SK-N-SH (cell line): ENCODE measurements around the gene LIM2. TPM values are rescaled to one million over a fixed set of nuclear protein-coding genes. Genes with fewer than 3 reads are reported as not detected.

Experiments used
- CTCF ChIA-PET: fragments of 300-600, 350-600 bp; formaldehyde crosslinking; extraction: SDS; loops from one replicate; lab custom pipeline; 2021; lab: Yijun Ruan, JAX
- POLR2A ChIA-PET: fragments of 350-600 bp; sonication (Branson Sonifier 250); formaldehyde crosslinking; extraction: SDS; loops from one replicate; lab custom pipeline; 2020; ENCODE audit warnings: antibody characterized with exemption, inconsistent platforms; lab: Yijun Ruan, JAX
- DNase-seq: peaks from one replicate; pipeline ENCODE4 v3.0.0; 2012
- H2AFZ ChIP-seq: fragments of 200-600 bp; sonication (generic); 2 replicates; pipeline ENCODE4 v1.8.1; 2016; ENCODE audit warnings: antibody characterized with exemption, mild to moderate bottlenecking, low read depth
- H3F3A ChIP-seq: fragments of 200-600 bp; sonication (generic); replicated peaks from 2 replicates; pipeline ENCODE3; 2016; ENCODE audit warnings: antibody characterized with exemption, mild to moderate bottlenecking; ENCODE audit not compliant: insufficient read depth
- H3K27ac ChIP-seq, 2 experiments: fragments of 200-500 bp in 1 of 2; fragments of 200-600 bp in 1 of 2; sonication (Bioruptor generic) in 1 of 2; sonication (generic), shearing (Covaris generic) in 1 of 2; 2 replicates each; pipeline versions ENCODE4 v1.5.1 to v1.6.1; 2014 to 2016; ENCODE audit warnings: low read depth in 2 of 2, inconsistent platforms in 1 of 2, low read length in 1 of 2, mild to moderate bottlenecking in 1 of 2, mixed read lengths in 1 of 2
- H3K27me3 ChIP-seq: fragments of 200-600 bp; sonication (generic), shearing (Covaris generic); 2 replicates; pipeline ENCODE4 v1.6.1; 2016; ENCODE audit warnings: mixed run types; ENCODE audit not compliant: insufficient read depth
- H3K36me3 ChIP-seq, 2 experiments: fragments of 200-500 bp in 1 of 2; fragments of 200-600 bp in 1 of 2; sonication (Bioruptor generic) in 1 of 2; sonication (generic) in 1 of 2; replicated peaks in 1 of 2; 2 replicates each; pipeline versions ENCODE3 to v1.5.1; 2014 to 2016; ENCODE audit warnings: low read length in 1 of 2, mild to moderate bottlenecking in 1 of 2; ENCODE audit not compliant: insufficient read depth in 2 of 2, control insufficient read depth in 1 of 2
- H3K4me1 ChIP-seq, 2 experiments: fragments of 200-500 bp in 1 of 2; fragments of 200-600 bp in 1 of 2; sonication (Bioruptor generic) in 1 of 2; sonication (generic), shearing (Covaris generic) in 1 of 2; 2 replicates each; pipeline versions ENCODE4 v1.5.1 to v1.6.1; 2014 to 2016; ENCODE audit warnings: low read depth in 1 of 2, low read length in 1 of 2, mixed run types in 1 of 2; ENCODE audit not compliant: insufficient read depth in 2 of 2, control insufficient read depth in 1 of 2
- H3K4me2 ChIP-seq: fragments of 200-600 bp; sonication (generic), shearing (Covaris generic); 2 replicates; pipeline ENCODE4 v1.6.1; 2017; ENCODE audit warnings: mixed run types
- H3K4me3 ChIP-seq, 2 experiments: fragments of 200-500 bp in 1 of 2; fragments of 200-600 bp in 1 of 2; sonication (Bioruptor generic) in 1 of 2; sonication (generic), shearing (Covaris generic) in 1 of 2; 2 replicates each; pipeline versions ENCODE4 v1.5.1 to v1.8.1; 2014 to 2016; ENCODE audit warnings: low read depth in 2 of 2, inconsistent platforms in 1 of 2, low read length in 1 of 2, mild to moderate bottlenecking in 1 of 2, mixed read lengths in 1 of 2, moderate library complexity in 1 of 2
- H3K79me2 ChIP-seq: fragments of 200-600 bp; sonication (generic); 2 replicates; pipeline ENCODE4 v1.8.1; 2017; ENCODE audit warnings: mild to moderate bottlenecking; ENCODE audit not compliant: insufficient read depth
- H3K9ac ChIP-seq: fragments of 200-600 bp; sonication (generic); 2 replicates; pipeline ENCODE4 v1.6.1; 2017; ENCODE audit warnings: mixed run types
- H3K9me2 ChIP-seq: fragments of 200-600 bp; sonication (generic); 2 replicates; pipeline ENCODE4 v1.6.1; 2017; ENCODE audit warnings: mixed run types
- H3K9me3 ChIP-seq: fragments of 200-600 bp; sonication (generic); 2 replicates; pipeline ENCODE4 v1.6.1; 2017; ENCODE audit warnings: mixed run types, mild to moderate bottlenecking, moderate library complexity
- H4K20me1 ChIP-seq: fragments of 200-600 bp; sonication (generic); 2 replicates; pipeline ENCODE4 v1.6.1; 2017; ENCODE audit warnings: mild to moderate bottlenecking, mixed run types; ENCODE audit not compliant: insufficient read depth
- CHD2 ChIP-seq: fragments of 150-350 bp; IDR thresholded peaks from 2 replicates; pipeline ENCODE4 v1.6.1; 2018; ENCODE audit warnings: low read length; ENCODE audit not compliant: partially characterized antibody
- ELF1 ChIP-seq: IDR thresholded peaks from 2 replicates; pipeline ENCODE4 v1.4.0; 2012
- EZH2phosphoT487 ChIP-seq: fragments of 200-600 bp; sonication (generic); IDR thresholded peaks from 2 replicates; pipeline ENCODE4 v1.6.1; 2017; ENCODE audit warnings: low read depth, mixed run types, mild to moderate bottlenecking, antibody characterized with exemption, moderate library complexity, borderline replicate concordance
- FOSL2 ChIP-seq: IDR thresholded peaks from 2 replicates; pipeline ENCODE4 v1.4.0; 2012; ENCODE audit warnings: low read depth, mild to moderate bottlenecking, moderate library complexity, borderline replicate concordance
- FOXJ3 ChIP-seq: sonication (generic); formaldehyde crosslinking; IDR thresholded peaks from 2 replicates; pipeline ENCODE4 v1.5.1; 2020; ENCODE audit warnings: mild to moderate bottlenecking, missing genetic modification reagents
- GABPA ChIP-seq: IDR thresholded peaks from 2 replicates; pipeline ENCODE4 v1.4.0; 2012; ENCODE audit warnings: low read depth, mild to moderate bottlenecking
- MEF2A ChIP-seq: IDR thresholded peaks from 2 replicates; pipeline ENCODE4 v1.4.0; 2012; ENCODE audit warnings: low read depth, borderline replicate concordance
- NFIC ChIP-seq: IDR thresholded peaks from 2 replicates; pipeline ENCODE4 v1.4.0; 2012; ENCODE audit warnings: borderline replicate concordance
- RAD21 ChIP-seq: IDR thresholded peaks from 2 replicates; pipeline ENCODE4 v1.6.1; 2012; ENCODE audit warnings: mild to moderate bottlenecking, low read length
- SMC3 ChIP-seq: IDR thresholded peaks from 2 replicates; pipeline ENCODE4 v1.6.1; 2012; ENCODE audit warnings: low read depth, low read length, improper control_type of control experiment
- TCF12 ChIP-seq: IDR thresholded peaks from 2 replicates; pipeline ENCODE4 v1.4.0; 2012
- USF1 ChIP-seq: IDR thresholded peaks from 2 replicates; pipeline ENCODE4 v1.4.0; 2012; ENCODE audit warnings: low read depth, borderline replicate concordance
- USF2 ChIP-seq: fragments of 150-350 bp; IDR thresholded peaks from 2 replicates; pipeline ENCODE4 v1.6.1; 2017; ENCODE audit warnings: antibody characterized with exemption, low read length, low read depth, borderline replicate concordance
- YY1 ChIP-seq: IDR thresholded peaks from 2 replicates; pipeline ENCODE4 v1.4.0; 2012; ENCODE audit warnings: low read depth, mild to moderate bottlenecking
- WGBS: methylation state at CpG from one replicate; pipeline ENCODE4 v1.1.6; 2017; ENCODE audit warnings: low lambda C conversion rate; 5-methylcytosine and 5-hydroxymethylcytosine counted together
- polyA plus RNA-seq, 3 experiments: library from polyadenylated mRNA; depleted of rRNA; stranded (reverse); fragments of >200 nt; gene quantifications; 2 replicates each; pipeline ENCODE4 v1.2.3, GENCODE V29; 2012
- TF ChIP-seq, protein P1 (sequence below): fragments of 150-350 bp; IDR thresholded peaks from 2 replicates; pipeline ENCODE4 v1.6.1; 2016; ENCODE audit warnings: mild to moderate bottlenecking, low read depth, low read length
- TF ChIP-seq, protein P2 (sequence below): IDR thresholded peaks from 2 replicates; pipeline ENCODE4 v1.6.1; 2012; ENCODE audit warnings: mild to moderate bottlenecking, low read depth, low read length, moderate library complexity
- TF ChIP-seq, protein P3 (sequence below): IDR thresholded peaks from 2 replicates; pipeline ENCODE4 v1.4.0; 2012; ENCODE audit warnings: low read depth

LIM2 gene
- polyA plus RNA-seq, 1 of the 3 experiments (the other 2 are of a cell fraction), result not detected

GRCh38 chr19:51341976-51342580, 45.7 kb downstream of the LIM2 start, which contains the start of gene VSIG10L:
VSIG10L (minus strand) TSS chr19:51342139; CDS start chr19:51342124, 15 bp downstream.
- H3K9me2 ChIP-seq, result no peaks in the 10 kb centered on the region
- TF ChIP-seq YY1, result no peak
- no peak for TF ChIP-seq GABPA
- no peak for TF ChIP-seq NFIC
- TF ChIP-seq USF2, result no peak
- TF ChIP-seq, protein P1, sequence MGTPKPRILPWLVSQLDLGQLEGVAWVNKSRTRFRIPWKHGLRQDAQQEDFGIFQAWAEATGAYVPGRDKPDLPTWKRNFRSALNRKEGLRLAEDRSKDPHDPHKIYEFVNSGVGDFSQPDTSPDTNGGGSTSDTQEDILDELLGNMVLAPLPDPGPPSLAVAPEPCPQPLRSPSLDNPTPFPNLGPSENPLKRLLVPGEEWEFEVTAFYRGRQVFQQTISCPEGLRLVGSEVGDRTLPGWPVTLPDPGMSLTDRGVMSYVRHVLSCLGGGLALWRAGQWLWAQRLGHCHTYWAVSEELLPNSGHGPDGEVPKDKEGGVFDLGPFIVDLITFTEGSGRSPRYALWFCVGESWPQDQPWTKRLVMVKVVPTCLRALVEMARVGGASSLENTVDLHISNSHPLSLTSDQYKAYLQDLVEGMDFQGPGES, result no peak
- TF ChIP-seq CHD2, result no peak
- TF ChIP-seq USF1, result no peak
- TF ChIP-seq ELF1, result no peak
- TF ChIP-seq FOXJ3 (CRISPR knock-in tag), result no peak
- TF ChIP-seq EZH2phosphoT487, result no peak
- TF ChIP-seq SMC3, result no peak
- no peak for TF ChIP-seq FOSL2
- TF ChIP-seq TCF12, result no peak
- TF ChIP-seq MEF2A, result no peak
- no peak within 1 kb of the TSS for H3K9ac ChIP-seq
- 71% methylated on average over 3 of the region's 3 CpGs for WGBS
- H3K79me2 ChIP-seq, result no peaks in the 10 kb centered on the region
- H3F3A ChIP-seq, result peaks cover 3% of the 10 kb centered on the region
- no peaks in the 10 kb centered on the region for H4K20me1 ChIP-seq
- DNase-seq, result no peak
- no peaks in the 10 kb centered on the region for H3K27me3 ChIP-seq
- CTCF ChIA-PET, result interaction anchor here (1.3 to 2.1 kb wide), 5 partner anchors 9 to 436 kb away, joined by 3 to 8 read pairs (median 4); no protein-coding TSS in a partner anchor
- H3K27ac ChIP-seq, result no peak within 1 kb of the TSS
- POLR2A ChIA-PET, result interaction anchor here (1.3 kb wide), 1 partner anchor 23 kb away, joined by 4 read pairs; no protein-coding TSS in a partner anchor
- H3K4me3 ChIP-seq, result no peak within 1 kb of the TSS
- no peaks in the 10 kb centered on the region for H3K36me3 ChIP-seq
- no peaks in the 10 kb centered on the region for H3K9me3 ChIP-seq
- H2AFZ ChIP-seq, result no peak within 1 kb of the TSS
- H3K4me1 ChIP-seq, result peaks cover 0 to 8% of the 10 kb centered on the region in 2 experiments; a peak in 1 of 4 replicates
- H3K4me2 ChIP-seq, result no peak within 1 kb of the TSS

DNA sequence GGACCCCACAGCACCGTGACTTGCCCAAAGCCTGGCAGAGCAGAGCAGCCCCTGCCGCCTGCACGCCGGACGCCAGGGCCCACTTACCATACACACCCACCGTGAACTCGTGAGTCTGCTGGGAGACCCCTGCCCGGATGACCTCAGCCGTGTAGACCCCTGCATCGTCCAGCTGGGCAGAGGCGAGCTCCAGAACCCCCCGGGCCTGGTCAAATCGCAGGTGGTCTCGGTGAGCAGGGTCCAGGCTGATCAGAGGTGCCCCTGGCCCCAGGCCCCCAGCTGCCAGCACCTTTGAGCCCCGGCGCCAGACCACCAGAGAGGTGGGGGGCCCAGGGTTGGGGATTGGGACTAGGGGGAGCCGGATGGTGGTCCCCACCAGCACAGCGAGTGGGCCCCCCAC, 46.7 kb downstream of the LIM2 start:
- no peaks in the 10 kb centered on the region for H3K27me3 ChIP-seq
- no peak overlapping the region for H3K9ac ChIP-seq
- ChIA-PET POLR2A (interaction anchor here (1.3 kb wide), 1 partner anchor 24 kb away, joined by 4 read pairs; no protein-coding TSS in a partner anchor), CTCF (interaction anchor here (1.0 to 2.1 kb wide), 8 partner anchors 10 to 437 kb away, joined by 3 to 8 read pairs (median 4); partner anchors contain the start of gene ETFB)
- peaks cover 0 to 8% of the 10 kb centered on the region in 2 experiments; a peak in 1 of 4 replicates for H3K4me1 ChIP-seq
- H3K79me2 ChIP-seq, result no peaks in the 10 kb centered on the region
- no peaks in the 10 kb centered on the region for H3K9me3 ChIP-seq
- H3K36me3 ChIP-seq, result no peaks in the 10 kb centered on the region
- no peak overlapping the region for H2AFZ ChIP-seq
- H3F3A ChIP-seq, result peaks cover 3% of the 10 kb centered on the region
- 93% methylated on average over 12 of the region's 18 CpGs for WGBS
- H3K27ac ChIP-seq, result no peak overlapping the region
- H3K9me2 ChIP-seq, result no peaks in the 10 kb centered on the region
- DNase-seq, result no peak
- H3K4me3 ChIP-seq, result no peak overlapping the region
- no peak overlapping the region for H3K4me2 ChIP-seq
- no peaks in the 10 kb centered on the region for H4K20me1 ChIP-seq
- TF ChIP-seq, protein P1, result no peak
- TF ChIP-seq TCF12 (no peak), USF2 (no peak), RAD21 (no peak)
- TF ChIP-seq, protein P2, sequence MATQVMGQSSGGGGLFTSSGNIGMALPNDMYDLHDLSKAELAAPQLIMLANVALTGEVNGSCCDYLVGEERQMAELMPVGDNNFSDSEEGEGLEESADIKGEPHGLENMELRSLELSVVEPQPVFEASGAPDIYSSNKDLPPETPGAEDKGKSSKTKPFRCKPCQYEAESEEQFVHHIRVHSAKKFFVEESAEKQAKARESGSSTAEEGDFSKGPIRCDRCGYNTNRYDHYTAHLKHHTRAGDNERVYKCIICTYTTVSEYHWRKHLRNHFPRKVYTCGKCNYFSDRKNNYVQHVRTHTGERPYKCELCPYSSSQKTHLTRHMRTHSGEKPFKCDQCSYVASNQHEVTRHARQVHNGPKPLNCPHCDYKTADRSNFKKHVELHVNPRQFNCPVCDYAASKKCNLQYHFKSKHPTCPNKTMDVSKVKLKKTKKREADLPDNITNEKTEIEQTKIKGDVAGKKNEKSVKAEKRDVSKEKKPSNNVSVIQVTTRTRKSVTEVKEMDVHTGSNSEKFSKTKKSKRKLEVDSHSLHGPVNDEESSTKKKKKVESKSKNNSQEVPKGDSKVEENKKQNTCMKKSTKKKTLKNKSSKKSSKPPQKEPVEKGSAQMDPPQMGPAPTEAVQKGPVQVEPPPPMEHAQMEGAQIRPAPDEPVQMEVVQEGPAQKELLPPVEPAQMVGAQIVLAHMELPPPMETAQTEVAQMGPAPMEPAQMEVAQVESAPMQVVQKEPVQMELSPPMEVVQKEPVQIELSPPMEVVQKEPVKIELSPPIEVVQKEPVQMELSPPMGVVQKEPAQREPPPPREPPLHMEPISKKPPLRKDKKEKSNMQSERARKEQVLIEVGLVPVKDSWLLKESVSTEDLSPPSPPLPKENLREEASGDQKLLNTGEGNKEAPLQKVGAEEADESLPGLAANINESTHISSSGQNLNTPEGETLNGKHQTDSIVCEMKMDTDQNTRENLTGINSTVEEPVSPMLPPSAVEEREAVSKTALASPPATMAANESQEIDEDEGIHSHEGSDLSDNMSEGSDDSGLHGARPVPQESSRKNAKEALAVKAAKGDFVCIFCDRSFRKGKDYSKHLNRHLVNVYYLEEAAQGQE, result no peak
- TF ChIP-seq, protein P3, sequence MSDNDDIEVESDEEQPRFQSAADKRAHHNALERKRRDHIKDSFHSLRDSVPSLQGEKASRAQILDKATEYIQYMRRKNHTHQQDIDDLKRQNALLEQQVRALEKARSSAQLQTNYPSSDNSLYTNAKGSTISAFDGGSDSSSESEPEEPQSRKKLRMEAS, result no peak
